A204.1 (cell line): ENCODE results near the gene MTG2.

Experiments
- FAIRE-seq: peaks from 2 replicates; lab custom pipeline; 2012; peaks lifted over from hg19 to GRCh38; lab: Jason Lieb, UNC

The MTG2 gene

GRCh38 chr20:62206388-62206775, 23.6 kb downstream of the MTG2 start:
- no peak for FAIRE-seq

- no peak for FAIRE-seq
These were observed 25.4 kb downstream of the MTG2 start for GRCh38 chr20:62208061-62208794.

- no peak for FAIRE-seq
These were observed 26.2 kb downstream of the MTG2 start for GRCh38 chr20:62208795-62209755.

GRCh38 chr20:62209850-62210495, 27.1 kb downstream of the MTG2 start:
- FAIRE-seq: no peak

- no peak for FAIRE-seq
These were observed 27.6 kb downstream of the MTG2 start for GRCh38 chr20:62210496-62210855.

GRCh38 chr20:62211216-62211615, 28.4 kb downstream of the MTG2 start:
- no peak for FAIRE-seq

GRCh38 chr20:62211769-62212288, 29.0 kb downstream of the MTG2 start:
- FAIRE-seq: no peak

GRCh38 chr20:62212299-62212698, 29.5 kb downstream of the MTG2 start:
- no peak for FAIRE-seq

GRCh38 chr20:62214067-62214466, 31.2 kb downstream of the MTG2 start:
- no peak for FAIRE-seq

- FAIRE-seq: no peak
These were observed 32.5 kb downstream of the MTG2 start for GRCh38 chr20:62215020-62215990.

GRCh38 chr20:62215991-62216635, 33.3 kb downstream of the MTG2 start:
- no peak for FAIRE-seq

GRCh38 chr20:62216636-62217566, 34.1 kb downstream of the MTG2 start:
- no peak for FAIRE-seq

- FAIRE-seq: no peak
These were observed 35.3 kb downstream of the MTG2 start for GRCh38 chr20:62217913-62218773.

- no peak for FAIRE-seq
These were observed 36.5 kb downstream of the MTG2 start for GRCh38 chr20:62219101-62219991.

- FAIRE-seq: no peak
These were observed 37.3 kb downstream of the MTG2 start, which contains the start of gene HRH3 for GRCh38 chr20:62219992-62220665. Gene HRH3, minus strand, starts transcription at chr20:62220278. Its CDS starts 308 bp downstream, at chr20:62219970.

GRCh38 chr20:62220666-62221568, 38.1 kb downstream of the MTG2 start:
- FAIRE-seq: no peak
